Occipital lobe (tissue), 2 donors: ENCODE results near the gene EPB41. TPM values are rescaled to one million over a fixed set of nuclear protein-coding genes. Genes with fewer than 3 reads are reported as not detected.
"Not testable (repeated sequence)": the region's sequence is repeated elsewhere in the genome, so short reads cannot be mapped to it uniquely, and the experiment has no call there.

Experiments
- DNase-seq: peaks from one replicate; lab custom pipeline; 2025; lab: John Stamatoyannopoulos, UW
- total RNA-seq: library from RNA; depleted of rRNA; stranded (reverse); fragments of >200 nt; gene quantifications from one replicate; pipeline ENCODE4 v1.2.3, GENCODE V29; 2014

The EPB41 gene
- total RNA-seq, 1 donor from 2014 or later = 36.2 TPM

- DNase-seq = no peak
Observed at GRCh38 chr1:29105822-29106221, 191.5 kb downstream of the EPB41 start.

- not testable (repeated sequence) for DNase-seq
Observed at GRCh38 chr1:29108041-29108440, 193.7 kb downstream of the EPB41 start.

- DNase-seq = no peak
Observed at GRCh38 chr1:29112705-29113412, 198.5 kb downstream of the EPB41 start.

GRCh38 chr1:29113413-29114117 is 199.2 kb downstream of the EPB41 start:
- DNase-seq = no peak

- DNase-seq = no peak
Observed at GRCh38 chr1:29114654-29115053, 200.3 kb downstream of the EPB41 start.

- DNase-seq = no peak
Observed at GRCh38 chr1:29117381-29117780, 203.0 kb downstream of the EPB41 start.

- no peak for DNase-seq
Observed at GRCh38 chr1:29119121-29119929, 205.0 kb downstream of the EPB41 start.

GRCh38 chr1:29120367-29120766 is 206.0 kb downstream of the EPB41 start:
- no peak for DNase-seq

GRCh38 chr1:29120947-29121485 is 206.6 kb downstream of the EPB41 start:
- DNase-seq = no peak

GRCh38 chr1:29121516-29121935 is 207.2 kb downstream of the EPB41 start:
- no peak for DNase-seq

GRCh38 chr1:29121936-29122681 is 207.7 kb downstream of the EPB41 start:
- no peak for DNase-seq

GRCh38 chr1:29122682-29123052 is 208.3 kb downstream of the EPB41 start:
- DNase-seq = peak; percentile 47

- no peak for DNase-seq
Observed at GRCh38 chr1:29123053-29123886, 208.9 kb downstream of the EPB41 start.

GRCh38 chr1:29123887-29124365 is 209.6 kb downstream of the EPB41 start, which contains the start of gene TMEM200B:
TMEM200B (minus strand) TSS chr1:29123903; CDS start chr1:29121828, 2,075 bp downstream.
- no peak for DNase-seq

- no peak for DNase-seq
Observed at GRCh38 chr1:29124366-29125236, 210.2 kb downstream of the EPB41 start.

- no peak for DNase-seq
Observed at GRCh38 chr1:29125237-29125641, 210.9 kb downstream of the EPB41 start.

GRCh38 chr1:29125788-29126187 is 211.4 kb downstream of the EPB41 start:
- no peak for DNase-seq

- DNase-seq = no peak
Observed at GRCh38 chr1:29126198-29126597, 211.8 kb downstream of the EPB41 start.

- no peak for DNase-seq
Observed at GRCh38 chr1:29128739-29129138, 214.4 kb downstream of the EPB41 start.
